ENCODE results near the gene FLT1.

DNA sequence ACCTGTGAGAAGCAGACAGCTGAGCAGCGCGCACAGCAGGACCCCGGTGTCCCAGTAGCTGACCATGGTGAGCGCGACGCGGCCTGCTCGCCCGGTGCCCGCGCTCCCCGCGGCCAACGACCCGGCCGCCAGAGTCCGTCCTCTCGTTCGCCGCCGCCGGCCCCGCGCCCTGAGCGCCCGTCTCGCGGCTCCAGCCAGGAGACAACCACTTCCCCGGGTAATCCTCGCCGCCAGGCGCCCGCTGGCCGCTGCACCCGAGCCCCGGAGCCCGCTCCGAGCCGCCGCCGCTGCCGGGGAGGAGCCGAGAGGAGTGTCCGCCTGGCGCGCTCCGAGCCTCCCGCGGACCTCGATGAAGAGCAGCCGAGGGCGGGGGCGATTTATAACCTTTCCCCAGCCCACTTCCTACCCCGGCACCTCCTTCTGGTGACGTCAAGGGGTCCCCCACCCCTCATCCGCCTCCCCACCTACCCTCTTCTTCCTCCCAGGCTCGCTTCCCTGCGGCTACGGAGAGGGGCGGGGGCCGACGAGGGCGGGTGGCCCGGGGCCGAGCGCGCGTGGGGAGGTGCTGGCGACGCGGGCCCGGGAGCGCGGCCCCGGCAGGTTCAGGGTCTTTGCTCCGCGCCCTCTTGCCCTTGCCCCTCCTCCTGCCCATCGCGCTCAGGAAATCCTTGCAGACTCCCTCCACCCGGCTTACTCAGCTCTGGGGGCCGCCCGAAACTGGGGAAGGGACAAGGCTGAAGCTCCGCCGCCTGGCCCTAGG, at the start of gene FLT1:
- no peak for TF ChIP-seq POLR2A (IDR thresholded peaks at IDR 0.05; ENCODE audit: low read depth)
- no peak for TF ChIP-seq CTCF (IDR thresholded peaks at IDR 0.05)
- TF ChIP-seq EP300 (IDR thresholded peaks at IDR 0.05): no peak

Measured in esophagus muscularis mucosa (tissue), 4 donors.